Hepatic stellate cell (primary cell): Measurements from ENCODE around the gene SLC44A5.
"Not testable (repeated sequence)": the region's sequence is repeated elsewhere in the genome, so short reads cannot be mapped to it uniquely, and the experiment has no call there.

Source experiments
- DNase-seq: peaks from one replicate; pipeline ENCODE4 v3.0.0; 2011; ENCODE audit warnings: low spot score

Gene SLC44A5

GRCh38 chr1:75273110-75273509, 337.8 kb downstream of the SLC44A5 start:
- DNase-seq = no peak

- no peak for DNase-seq
Measured at GRCh38 chr1:75265792-75266191, 345.1 kb downstream of the SLC44A5 start.

- no peak for DNase-seq
Measured at GRCh38 chr1:75264112-75264511, 346.8 kb downstream of the SLC44A5 start.

GRCh38 chr1:75263616-75264015, 347.3 kb downstream of the SLC44A5 start:
- DNase-seq = not testable (repeated sequence)

- not testable (repeated sequence) for DNase-seq
Measured at GRCh38 chr1:75261946-75262345, 349.0 kb downstream of the SLC44A5 start.

- DNase-seq = no peak
Measured at GRCh38 chr1:75258351-75258750, 352.6 kb downstream of the SLC44A5 start.

- no peak for DNase-seq
Measured at GRCh38 chr1:75257424-75257823, 353.5 kb downstream of the SLC44A5 start.

GRCh38 chr1:75250114-75250513, 360.8 kb downstream of the SLC44A5 start:
- DNase-seq = not testable (repeated sequence)

- no peak for DNase-seq
Measured at GRCh38 chr1:75245239-75245638, 365.7 kb downstream of the SLC44A5 start.

- DNase-seq = no peak
Measured at GRCh38 chr1:75243124-75243523, 367.8 kb downstream of the SLC44A5 start.

GRCh38 chr1:75237316-75237715, 373.6 kb downstream of the SLC44A5 start:
- no peak for DNase-seq

- no peak for DNase-seq
Measured at GRCh38 chr1:75234562-75234961, 376.4 kb downstream of the SLC44A5 start.

- DNase-seq = no peak
Measured at GRCh38 chr1:75233302-75233929, 377.5 kb downstream of the SLC44A5 start.

- DNase-seq = no peak
Measured at GRCh38 chr1:75220072-75220471, 390.8 kb downstream of the SLC44A5 start.

GRCh38 chr1:75214017-75214416, 396.9 kb downstream of the SLC44A5 start:
- DNase-seq = no peak

GRCh38 chr1:75211648-75212047, 399.3 kb downstream of the SLC44A5 start:
- DNase-seq = no peak

- no peak for DNase-seq
Measured at GRCh38 chr1:75208862-75209261, 402.1 kb downstream of the SLC44A5 start.

GRCh38 chr1:75203415-75204277, 407.3 kb downstream of the SLC44A5 start:
- peak; percentile 11 for DNase-seq

- no peak for DNase-seq
Measured at GRCh38 chr1:75202751-75203150, 408.2 kb downstream of the SLC44A5 start.

GRCh38 chr1:75198761-75199160, 412.2 kb downstream of the SLC44A5 start:
- DNase-seq = no peak

- DNase-seq = no peak
Measured at GRCh38 chr1:75198163-75198562, 412.8 kb downstream of the SLC44A5 start.

GRCh38 chr1:75188892-75189291, 422.0 kb downstream of the SLC44A5 start:
- no peak for DNase-seq

GRCh38 chr1:75181214-75181955, 429.5 kb downstream of the SLC44A5 start:
- DNase-seq = not testable (repeated sequence)
